SKM-1 treated with dmso at 0.1 percent for 144 hours (cell line): ENCODE results near the gene AOAH.
A peak's percentile ranks its signal among the peaks of the same experiment; 100 is the strongest.

Source experiments
- DNase-seq: peaks from one replicate; lab custom pipeline; 2025; ENCODE audit not compliant: unreplicated experiment; lab: John Stamatoyannopoulos, UW

AOAH gene, protein sequence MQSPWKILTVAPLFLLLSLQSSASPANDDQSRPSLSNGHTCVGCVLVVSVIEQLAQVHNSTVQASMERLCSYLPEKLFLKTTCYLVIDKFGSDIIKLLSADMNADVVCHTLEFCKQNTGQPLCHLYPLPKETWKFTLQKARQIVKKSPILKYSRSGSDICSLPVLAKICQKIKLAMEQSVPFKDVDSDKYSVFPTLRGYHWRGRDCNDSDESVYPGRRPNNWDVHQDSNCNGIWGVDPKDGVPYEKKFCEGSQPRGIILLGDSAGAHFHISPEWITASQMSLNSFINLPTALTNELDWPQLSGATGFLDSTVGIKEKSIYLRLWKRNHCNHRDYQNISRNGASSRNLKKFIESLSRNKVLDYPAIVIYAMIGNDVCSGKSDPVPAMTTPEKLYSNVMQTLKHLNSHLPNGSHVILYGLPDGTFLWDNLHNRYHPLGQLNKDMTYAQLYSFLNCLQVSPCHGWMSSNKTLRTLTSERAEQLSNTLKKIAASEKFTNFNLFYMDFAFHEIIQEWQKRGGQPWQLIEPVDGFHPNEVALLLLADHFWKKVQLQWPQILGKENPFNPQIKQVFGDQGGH

GRCh38 chr7:36723951-36724664, at the start of gene AOAH:
AOAH (minus strand) TSS chr7:36724494; CDS start chr7:36724148, 346 bp downstream.
- peak; percentile 89 for DNase-seq

GRCh38 chr7:36766451-36766850, 42.2 kb upstream of the AOAH start:
- no peak for DNase-seq

GRCh38 chr7:36765605-36766004, 41.3 kb upstream of the AOAH start:
- no peak for DNase-seq

GRCh38 chr7:36764929-36765328, 40.6 kb upstream of the AOAH start:
- no peak for DNase-seq

DNA sequence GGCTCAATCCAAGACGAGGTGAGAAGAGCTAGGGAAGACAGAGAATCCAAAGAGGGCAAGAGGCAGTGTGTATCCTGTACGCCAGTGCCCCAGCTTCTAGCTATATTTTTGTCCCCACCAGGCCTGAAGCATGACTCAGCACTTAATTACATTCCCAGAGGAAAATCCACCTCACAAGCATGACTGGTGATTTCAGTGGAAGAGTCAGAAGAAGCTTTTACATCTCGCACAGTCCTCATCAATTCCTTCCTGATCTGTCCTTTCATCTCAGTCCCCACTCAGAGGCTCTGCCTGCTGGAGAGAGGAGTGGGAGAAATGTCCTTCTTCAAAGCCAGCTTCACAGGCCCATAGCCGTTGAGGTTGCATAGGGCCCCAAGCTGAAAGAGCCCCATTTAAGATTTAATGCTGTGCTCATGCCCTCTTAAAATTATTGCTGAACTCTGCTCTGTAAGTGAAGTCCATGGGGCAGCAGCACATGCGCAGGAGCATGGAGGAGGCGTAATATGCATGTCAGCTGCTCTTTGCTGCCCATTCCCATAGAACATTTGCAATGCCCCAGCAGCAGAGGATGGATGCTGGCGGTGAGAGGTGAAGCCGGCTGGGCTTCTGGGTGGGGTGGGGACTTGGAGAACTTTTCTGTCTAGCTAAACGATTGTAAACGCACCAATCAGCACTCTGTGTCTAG, 39.0 kb upstream of the AOAH start:
- DNase-seq, result no peak

DNA sequence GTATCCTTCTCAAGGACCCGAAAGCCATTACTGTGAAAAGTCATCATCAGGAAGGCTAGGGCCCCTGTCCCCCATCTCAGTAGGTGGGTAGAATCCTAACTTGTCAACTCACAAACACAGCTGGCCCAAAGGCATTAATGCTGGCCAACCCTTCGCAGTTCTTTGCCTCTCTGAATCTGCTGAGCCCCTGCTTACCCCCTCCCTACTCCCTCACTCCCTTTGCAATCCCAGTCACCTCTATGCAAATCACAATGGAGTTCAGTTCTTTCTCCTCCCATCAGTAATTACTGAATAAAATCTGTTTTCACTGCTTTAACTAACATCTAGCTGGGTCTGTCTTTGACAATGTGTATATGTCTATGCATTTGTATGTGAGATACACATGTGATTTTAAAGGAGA, 38.1 kb upstream of the AOAH start:
- no peak for DNase-seq

DNA sequence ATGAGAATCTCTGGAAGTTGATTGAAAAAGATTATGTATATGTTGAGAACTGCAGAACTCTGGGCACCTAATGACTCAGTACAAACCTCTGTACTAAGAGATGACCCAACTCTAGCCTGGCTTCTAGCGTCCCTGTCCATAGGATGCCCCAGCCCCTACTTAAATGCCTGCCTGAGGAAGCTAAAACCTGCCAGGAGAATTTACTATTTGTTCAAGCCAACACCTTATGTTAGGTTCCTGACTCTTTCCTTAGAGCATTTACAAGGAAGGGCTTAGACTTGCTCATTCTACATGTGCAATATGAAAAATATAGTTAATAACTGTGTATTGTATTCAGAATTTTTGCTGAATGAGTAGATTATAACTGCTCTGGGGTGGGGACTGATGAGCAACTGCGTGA, 37.5 kb upstream of the AOAH start:
- no peak for DNase-seq

- DNase-seq, result no peak
These were observed 36.8 kb upstream of the AOAH start for GRCh38 chr7:36760856-36761762.

- no peak for DNase-seq
These were observed 34.6 kb upstream of the AOAH start for GRCh38 chr7:36758879-36759278.

DNA sequence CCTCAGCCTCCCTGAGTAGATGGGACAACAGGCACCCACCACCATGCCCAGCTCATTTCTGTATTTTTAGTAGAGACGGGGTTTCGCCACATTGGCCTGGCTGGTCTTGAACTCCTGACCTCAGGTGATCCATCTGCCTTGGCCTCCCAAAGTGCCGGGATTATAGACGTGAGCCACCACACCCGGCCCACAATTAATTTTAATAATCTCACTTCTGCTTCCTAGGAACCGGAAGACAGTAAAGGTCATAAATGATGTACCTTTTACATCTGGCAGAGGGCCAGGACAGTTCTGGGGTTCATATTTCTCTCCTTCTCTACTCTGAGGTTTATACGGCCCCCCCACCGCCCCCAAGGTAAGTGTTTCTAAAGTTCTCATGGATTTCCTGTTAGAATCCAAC, 31.2 kb upstream of the AOAH start:
- no peak for DNase-seq

DNA sequence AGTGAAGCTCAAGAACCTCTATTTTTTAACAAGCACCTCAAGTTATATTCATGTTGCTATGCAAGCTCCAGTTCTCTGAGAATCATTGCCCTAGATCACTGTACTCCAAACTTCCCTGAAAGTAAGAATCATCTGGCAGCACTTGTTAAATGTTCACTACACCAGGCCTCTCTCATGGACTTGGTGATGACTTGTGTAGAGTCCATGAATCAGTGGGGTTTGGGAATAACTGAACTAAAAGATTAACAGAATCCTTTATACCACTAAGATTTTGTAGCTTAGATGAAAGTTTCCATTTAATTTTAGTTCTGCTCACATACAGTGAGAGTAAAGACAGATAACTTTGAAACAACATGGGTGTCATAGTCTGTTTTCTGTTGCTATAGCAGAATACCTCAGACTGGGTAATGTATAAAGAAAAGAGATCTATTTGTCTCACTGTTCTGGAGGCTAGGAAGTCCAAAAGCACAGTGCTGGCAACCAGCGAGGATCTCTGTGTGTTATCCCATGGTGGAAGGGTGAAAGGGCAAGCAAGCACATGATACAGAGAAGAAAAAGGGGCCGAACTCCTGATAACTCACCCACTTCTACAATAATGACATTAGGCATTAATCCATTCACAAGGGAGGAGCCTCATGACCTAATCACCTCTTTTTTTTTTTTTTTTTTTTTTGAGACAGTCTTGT, 27.9 kb upstream of the AOAH start:
- no peak for DNase-seq

GRCh38 chr7:36750451-36750850, 26.2 kb upstream of the AOAH start:
- no peak for DNase-seq

DNA sequence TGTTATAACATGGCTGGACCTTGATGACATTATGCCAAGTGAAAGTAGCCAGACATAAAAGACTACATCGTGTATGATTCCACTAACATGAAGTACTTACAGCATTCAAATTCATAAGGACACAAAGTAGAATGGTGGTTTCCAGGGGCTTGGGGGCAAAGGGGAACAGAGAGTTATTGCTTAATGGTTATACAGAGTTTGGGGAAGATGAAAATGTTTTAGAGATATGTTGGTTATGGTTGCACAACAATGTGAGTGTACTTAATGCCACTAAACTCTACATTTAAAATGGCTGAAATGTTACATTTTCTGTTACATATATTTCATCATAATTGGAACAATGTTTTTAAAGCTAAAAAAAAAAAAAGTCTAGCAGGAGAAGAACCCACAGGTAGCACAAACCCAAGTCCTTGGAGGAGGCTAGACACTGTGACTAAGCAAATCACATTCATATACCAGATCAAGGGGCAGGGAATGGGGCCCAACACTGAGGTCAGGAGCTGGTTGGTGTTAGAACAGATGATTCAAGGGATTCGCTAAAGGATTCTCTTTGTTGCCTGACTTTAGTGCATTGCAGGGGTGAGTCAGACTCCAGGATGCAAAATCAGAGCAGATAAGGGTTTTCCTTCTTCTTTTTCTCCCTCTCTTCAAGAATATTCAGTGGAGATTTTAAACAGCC, 25.1 kb upstream of the AOAH start:
- peak; percentile 93 for DNase-seq

DNA sequence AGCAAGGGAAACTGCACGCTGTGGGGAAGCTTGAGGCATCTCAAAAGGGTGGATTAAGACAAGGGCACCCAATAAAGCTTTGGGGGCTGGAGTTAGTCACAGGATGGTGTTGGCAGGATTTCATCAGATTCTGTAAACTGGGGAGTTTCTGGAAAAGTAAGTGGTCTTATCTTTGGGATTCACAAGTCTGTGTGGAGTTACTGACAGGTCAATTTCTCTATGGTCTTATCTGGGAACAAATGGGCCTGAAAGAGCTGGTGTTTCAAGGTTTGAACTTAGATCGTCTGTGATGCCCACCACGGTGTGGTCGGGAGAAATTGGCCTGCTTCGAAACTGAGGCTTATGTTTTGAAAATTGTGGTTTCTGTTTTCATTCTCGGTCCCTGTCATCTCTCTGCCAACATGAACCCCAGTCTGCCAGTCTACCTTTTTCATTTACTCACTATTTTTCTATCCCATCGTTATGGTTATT, 23.8 kb upstream of the AOAH start:
- DNase-seq, result no peak

DNA sequence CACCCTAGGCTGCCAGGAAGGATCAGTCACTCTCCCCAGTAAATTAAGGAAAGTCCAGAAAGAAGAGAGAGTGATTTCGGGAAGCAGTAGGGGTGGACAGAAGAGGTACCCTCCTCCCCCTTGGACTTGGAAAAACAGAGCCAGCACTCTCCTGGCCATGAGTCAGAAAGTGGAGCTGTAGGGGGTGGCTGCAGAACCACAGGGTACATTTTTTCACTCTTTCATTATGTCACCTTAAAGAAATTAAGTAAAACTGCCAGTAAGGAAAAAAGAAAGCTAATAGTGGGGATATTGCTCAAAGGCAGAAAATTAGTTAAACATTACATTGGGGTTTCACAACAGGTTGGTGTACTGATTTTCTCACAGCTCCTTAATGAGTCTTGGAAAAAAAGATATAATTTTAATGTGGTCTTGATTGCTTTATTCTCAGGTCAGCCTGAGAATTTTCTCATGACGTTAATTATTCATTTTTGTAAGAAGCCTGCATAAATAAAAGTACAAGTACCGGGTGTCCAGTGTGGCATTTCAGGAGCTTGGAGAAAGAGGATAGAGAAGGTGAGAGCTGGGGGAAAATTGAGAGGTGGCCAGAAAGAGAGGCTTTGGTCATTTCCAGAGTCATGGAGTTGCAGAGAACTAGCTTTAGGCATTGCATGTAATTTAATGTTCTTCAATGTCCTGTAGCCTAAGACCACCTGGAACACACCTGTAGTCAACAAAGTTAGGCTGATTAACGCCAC, 23.2 kb upstream of the AOAH start:
- no peak for DNase-seq

DNA sequence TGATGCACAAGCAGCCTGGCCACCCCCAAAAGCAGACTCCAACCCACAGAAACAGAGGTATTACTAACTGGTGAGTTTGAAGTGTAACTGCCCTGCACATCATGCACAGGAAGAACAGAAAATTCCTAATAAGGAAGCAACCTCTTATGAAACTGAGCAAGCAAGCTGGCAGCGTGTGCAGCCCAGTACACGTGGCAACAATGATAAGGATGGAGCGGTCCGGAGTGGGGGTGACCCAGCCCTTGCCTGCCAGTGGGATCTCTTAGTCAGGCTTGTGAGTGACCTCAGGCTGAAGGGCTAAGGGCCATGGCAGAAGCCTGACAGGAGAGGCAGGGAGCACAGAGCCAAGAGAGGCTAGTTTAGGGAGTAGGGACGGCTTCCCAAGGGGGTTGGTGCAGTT, 22.1 kb upstream of the AOAH start:
- DNase-seq, result peak; percentile 26

- peak; percentile 78 for DNase-seq
These were observed 18.8 kb upstream of the AOAH start for GRCh38 chr7:36742911-36743775.

DNA sequence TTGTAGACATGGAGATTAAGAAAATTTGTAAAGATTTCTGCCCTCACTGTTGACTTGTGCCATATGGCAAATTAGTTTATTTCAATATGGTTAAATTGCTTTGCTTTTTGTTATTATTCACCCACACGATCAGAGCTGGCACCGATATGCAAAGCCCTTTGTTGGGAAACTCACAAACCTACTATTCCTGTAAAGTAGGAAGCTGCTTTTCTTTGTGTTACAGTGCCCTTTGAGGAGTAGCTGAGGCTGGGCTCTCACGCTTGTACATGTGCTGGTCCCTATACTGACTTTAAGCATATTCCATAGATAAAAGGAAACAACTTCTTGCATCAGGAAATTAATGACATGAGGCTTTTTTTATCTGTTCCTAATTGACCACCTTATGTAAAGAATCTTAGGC, 17.6 kb upstream of the AOAH start:
- no peak for DNase-seq
